ENCODE data around the gene KCNJ12. TPM values are rescaled to one million over a fixed set of nuclear protein-coding genes. Genes with fewer than 3 reads are reported as not detected.
"Not testable (repeated sequence)": the region's sequence is repeated elsewhere in the genome, so short reads cannot be mapped to it uniquely, and the experiment has no call there.

KCNJ12 gene
- polyA plus RNA-seq, 3 donors, result 5.3 to 8.0 (median 5.4) TPM

DNA sequence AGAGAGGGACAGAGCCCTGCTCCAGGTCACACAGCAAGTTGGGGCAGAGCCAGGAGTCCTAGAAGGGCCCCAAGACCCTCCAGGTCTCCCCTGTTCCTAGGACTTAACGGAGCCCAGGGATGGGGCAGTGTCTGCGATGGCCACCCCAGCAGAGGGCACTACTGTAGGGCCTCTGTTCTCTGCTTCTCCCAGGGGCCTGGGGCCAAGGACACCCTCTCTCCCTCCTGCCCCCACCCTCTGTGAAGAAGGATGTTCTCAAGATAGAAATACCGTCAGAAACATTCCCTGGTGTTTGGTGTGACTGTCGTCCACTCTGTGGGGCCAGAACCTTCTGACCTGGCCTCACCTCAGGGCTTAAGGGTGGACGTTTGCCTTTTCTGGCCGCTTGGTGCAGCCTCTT lies 28.4 kb downstream of the KCNJ12 start:
- DNase-seq (ENCODE audit: low read depth in 3 of 3, low spot score in 2 of 3), result not testable (repeated sequence)

DNA sequence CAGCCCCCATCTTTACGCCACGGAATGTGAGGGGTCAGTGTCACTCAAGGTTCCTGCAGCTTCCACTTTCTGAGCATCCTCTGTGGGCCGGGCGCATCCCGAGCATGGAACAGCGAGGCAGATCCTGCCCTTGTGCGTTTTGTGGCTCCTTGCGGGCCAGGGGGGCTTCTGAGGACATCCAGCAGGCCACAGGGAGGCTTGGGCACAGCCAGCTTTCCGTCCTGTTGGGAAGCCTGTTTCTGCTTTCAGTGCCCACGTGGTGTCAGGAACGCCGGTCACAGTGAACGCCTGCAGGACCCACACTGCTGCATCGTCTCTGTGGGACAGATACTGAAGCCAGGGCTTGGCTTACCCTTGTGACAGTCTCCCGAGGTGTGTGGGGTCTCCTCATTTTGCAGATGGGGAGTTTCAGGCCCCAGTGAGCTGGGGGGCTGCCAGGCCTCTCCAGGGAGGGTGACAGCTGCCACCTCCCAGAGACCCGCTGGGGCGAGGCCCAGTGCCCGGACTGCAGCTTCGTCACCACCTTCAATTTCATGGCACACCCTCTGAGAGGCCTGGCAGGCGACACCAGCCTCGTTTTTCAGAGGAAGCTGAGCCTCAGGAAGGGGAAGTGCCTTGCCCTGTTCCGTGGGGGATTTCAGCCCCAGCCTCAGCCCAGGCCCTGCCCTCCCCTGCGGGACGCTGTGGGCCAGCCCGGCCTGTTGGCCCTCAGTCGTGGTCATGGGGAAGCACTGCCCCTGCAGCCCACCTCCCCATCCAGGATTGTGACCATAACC lies 29.0 kb downstream of the KCNJ12 start:
- DNase-seq (ENCODE audit: low read depth in 3 of 3, low spot score in 2 of 3), result not testable (repeated sequence)

DNA sequence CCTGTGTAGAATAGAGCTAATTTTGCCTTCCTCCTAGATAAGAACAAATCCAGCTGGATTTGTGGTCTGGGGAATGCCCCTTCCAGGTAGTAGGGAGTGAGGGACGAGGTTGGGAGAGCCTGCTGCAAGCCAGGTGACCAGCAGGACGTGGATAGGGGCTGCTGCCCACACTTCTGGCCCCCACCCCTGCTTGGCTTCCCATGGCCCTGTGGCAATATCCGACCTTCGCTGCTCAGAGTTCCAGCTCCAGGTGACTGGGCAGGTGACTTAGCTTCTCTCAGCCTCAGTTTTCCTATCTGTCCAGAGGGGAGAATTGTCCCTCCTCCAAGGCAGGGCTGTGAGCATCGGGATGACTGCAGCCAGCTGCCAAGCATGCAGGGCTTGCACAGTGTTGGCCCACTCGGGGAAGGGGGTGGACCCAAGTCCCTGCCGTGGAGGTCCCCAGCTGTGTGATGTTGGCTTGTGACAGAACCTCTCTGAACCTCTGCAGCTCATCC lies 29.8 kb downstream of the KCNJ12 start:
- not testable (repeated sequence) for DNase-seq (ENCODE audit: low read depth in 3 of 3, low spot score in 2 of 3)

DNA sequence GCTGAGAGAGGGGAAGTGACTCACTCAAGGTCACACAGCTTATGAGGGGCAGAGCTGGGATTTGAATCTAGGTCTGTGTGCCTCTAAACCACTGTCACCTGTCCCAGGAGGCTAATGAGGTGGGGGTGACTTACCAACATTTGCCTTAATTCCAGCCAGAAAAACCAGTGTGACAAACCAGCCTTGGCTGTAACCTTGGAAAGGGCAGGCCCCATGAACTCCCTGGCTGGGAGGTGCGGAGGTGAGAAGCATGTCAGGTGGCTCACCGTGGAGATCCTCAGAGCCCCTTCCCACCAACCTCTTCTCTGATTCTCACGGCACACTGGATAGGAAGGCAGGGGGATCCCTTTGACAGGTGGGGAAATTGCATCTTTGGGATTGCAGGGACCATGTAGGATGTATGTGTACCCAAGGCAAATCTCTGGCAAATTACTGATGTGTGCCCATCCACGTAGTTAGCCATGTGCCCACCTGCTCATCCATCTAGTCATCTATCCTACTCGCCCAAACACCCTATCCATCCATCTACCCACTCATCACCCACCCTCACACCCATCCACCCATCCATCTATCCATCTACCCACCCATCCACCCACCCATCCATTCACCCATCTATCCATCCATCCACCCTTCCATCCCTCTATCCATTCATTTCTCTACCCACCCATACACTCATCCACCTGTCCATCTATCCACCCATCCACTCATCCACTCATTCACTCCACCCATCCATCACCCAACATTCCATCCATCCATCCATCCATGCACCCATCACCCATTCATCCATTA lies 30.7 kb downstream of the KCNJ12 start:
- DNase-seq (ENCODE audit: low read depth in 3 of 3, low spot score in 2 of 3), result not testable (repeated sequence)

DNA sequence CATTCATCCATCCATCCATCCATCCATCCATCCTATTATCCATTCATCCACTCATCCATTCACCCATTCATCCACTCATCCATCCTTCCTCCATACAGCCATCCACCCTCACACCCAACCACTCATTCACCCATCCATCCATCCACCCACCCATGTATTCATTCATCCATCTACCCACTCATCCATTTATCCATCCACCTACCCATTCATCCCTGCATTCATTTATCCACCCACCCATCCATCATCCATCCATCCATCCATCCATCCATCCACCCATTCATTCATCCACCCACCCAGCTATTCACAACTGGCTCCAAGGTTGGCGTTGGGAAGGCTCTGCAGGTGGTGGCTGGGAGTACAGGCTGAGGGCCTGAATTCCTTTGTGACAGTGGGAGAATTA lies 31.6 kb downstream of the KCNJ12 start:
- not testable (repeated sequence) for DNase-seq (ENCODE audit: low read depth in 3 of 3, low spot score in 2 of 3)

DNA sequence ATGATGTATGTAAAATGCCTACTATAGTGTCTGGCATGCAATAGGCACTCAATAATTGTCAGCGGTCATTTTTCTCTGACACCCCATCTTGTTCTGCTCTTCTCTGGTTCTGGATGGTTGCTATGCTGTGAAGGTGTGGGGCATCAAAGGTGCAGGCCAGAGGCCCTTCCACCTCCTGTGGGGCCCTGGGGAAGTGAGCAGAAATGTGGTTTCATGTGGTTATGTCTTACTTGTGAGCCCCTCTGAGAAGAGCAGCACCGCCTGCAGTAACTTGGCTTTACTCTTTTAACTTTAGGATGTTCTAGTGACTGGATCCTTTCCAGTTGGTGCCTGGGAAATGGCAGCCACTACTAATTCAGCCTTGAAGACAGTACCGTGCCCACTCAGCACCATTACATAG lies 32.1 kb downstream of the KCNJ12 start:
- not testable (repeated sequence) for DNase-seq (ENCODE audit: low read depth in 3 of 3, low spot score in 2 of 3)

DNA sequence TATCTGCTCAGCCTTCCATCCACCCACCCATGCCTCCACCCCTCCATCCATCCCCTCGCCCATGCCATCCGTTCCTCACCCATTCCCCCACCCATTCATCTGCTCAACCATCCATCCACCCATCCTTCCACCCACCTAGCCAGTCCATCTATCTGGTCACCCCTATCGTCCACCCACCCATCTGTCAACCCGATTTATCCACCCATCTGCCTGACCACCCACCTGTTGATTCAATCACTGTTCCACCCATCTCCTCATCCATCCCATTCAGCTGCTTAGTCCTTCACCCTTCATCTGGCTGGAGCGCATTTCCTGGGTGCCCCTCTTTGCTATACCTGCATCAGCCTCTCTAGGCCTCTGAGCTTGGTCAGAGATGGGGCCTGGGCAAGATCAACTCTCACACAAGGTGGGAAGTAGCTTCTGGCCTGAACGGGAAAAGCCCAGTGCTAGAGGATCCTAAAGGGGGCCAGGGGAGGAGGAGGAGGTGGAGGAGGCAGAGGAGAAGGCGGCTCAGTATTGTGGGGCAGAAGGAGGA lies 32.7 kb downstream of the KCNJ12 start:
- DNase-seq (ENCODE audit: low read depth in 3 of 3, low spot score in 2 of 3), result not testable (repeated sequence)

DNA sequence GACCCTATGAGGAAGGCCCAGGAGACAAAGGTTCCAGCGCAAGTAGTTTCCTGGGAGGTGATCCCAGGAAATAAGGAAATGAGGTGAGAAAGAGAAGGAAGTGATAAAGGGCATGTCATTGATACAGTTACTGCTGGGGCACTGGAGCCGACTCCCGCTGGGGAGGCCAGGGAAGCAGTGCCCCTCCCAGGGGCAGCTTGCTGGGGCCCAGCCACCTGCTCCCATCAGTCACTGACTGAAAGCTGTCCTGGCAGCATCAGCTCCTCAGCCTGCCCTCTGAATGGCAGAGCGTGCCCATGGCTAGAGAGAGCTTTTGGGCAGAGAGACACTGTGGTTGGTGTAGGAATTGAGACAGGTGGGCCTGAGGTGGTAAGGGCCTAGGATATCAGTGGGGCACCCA lies 33.2 kb downstream of the KCNJ12 start:
- DNase-seq (ENCODE audit: low read depth in 3 of 3, low spot score in 2 of 3), result not testable (repeated sequence)

DNA sequence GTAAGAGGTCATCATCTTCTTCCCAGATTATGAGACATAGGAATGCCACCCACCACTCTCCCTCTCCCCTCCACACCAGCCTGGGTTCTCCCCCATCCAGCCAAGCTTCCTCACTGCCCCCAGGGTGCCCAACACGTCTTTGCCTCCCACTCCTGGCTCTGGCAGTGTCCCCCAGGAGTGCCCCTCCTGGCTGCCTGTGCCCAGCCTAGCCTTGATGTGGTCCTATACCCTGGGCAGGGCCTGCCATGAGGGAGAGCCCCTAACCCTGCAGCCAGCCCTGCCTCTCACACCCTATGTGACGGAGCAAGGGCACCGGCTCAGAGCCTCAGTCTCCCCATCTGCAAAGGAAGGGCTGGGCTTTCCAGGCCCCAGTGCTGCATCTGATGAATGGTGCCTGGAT lies 33.8 kb downstream of the KCNJ12 start:
- DNase-seq (ENCODE audit: low read depth in 3 of 3, low spot score in 2 of 3), result not testable (repeated sequence)

DNA sequence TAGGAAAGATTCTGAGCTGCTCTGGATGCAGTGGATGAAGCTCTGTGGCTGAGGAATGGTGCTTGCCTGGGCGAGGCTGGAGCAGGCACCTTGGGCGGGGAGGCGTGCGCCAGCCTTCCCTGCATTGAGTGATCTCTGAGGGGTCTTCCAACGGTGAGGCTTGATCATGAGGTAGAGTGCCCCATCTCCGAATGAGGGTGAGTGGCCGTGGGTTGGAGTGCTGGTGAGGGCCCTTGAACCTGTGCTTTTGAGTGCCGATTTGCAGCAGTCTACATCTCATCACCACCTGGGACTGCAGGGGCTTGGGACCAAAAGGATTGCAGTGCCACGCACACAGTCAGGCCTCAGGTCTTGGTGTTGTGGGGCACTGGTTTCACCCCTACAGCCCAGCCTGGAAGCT lies 34.2 kb downstream of the KCNJ12 start:
- not testable (repeated sequence) for DNase-seq (ENCODE audit: low read depth in 3 of 3, low spot score in 2 of 3)

DNA sequence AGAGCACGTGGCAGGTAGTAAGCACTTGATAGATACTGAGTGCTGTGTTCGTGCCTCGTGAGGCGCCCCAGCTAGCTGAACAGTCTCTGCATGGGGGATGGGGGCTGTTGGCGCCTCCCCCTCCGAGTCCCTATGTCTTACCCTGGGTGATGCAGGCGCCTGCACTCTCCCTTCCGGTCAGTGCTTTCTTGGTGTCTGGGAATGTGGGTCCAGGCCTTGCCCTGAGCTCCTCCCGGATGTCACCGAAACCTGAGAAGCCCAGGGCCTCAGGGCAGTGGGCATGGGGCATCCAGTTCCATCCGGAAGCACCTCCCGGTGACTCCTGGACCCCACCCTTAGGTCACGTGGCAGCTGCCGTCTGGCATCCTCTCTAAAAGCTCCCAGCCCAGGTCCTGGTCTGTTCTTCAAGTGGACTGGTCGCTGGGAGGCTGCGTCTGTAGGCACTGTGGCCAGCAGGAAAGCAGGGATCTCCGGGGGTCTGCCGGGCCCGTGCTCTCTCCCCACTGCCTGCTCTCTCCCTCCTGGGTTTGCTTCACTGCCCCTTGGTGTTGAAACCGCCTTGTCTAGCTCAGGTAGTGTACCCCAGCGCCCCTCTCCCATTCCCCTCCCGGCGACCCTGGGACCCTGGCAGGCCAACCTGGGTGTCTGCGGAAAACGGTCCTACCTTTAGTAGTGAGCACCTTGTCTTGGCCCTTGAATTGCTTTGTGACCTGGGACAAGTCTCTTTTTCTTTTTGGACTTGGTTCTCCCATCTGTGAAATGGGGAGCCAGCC lies 34.9 kb downstream of the KCNJ12 start:
- DNase-seq (ENCODE audit: low read depth in 3 of 3, low spot score in 2 of 3), result not testable (repeated sequence)

DNA sequence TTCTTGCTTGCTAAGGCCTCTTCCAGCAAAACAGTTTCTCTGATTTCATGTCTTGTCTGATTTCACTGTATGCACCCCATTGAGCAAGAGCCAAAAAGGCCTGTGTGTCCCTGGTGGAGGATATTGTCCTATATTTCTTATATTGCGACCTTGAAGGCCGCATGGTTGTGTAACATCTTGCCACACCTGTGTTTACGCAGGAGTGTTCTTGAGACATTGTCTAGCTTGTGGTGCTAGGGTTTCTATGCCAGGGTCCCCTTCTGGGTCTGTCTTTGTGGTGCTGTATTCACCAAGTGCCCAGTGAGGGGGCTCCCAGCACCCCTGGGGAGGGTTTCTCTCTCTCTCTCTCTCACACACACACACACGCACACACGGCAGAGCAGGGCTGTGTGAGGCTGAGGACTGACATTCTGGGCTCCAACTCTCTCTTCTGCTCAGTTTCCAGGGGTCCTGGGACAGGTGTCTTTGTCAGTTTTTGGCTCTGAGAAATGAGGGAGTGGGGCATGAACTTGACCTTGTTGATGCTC lies 35.6 kb downstream of the KCNJ12 start:
- DNase-seq (ENCODE audit: low read depth in 3 of 3, low spot score in 2 of 3), result not testable (repeated sequence)

DNA sequence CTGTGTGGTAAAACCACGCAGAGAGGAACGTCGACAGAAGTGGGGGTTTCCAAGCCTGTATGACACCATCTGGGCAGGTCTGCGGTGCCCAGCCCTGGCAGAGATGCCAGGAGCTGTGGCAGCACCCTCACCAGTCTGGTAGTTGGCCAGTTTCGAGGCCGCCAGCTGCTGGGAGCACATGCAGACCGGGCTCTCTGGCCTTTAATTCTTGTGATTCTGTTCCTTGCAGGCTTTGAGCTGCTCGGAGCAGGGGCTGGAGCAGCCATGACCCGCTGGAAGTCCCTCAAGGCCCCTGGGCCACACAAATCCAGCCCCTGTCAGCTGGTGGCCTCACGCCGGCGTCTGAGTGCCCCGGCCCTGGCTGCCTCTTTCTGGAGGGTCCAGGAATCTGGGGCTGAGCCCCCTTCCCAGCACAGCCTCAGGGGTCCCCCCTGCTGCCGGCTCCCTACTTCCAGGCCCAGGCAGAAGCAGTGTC lies 36.1 kb downstream of the KCNJ12 start:
- DNase-seq (ENCODE audit: low read depth in 3 of 3, low spot score in 2 of 3), result not testable (repeated sequence)

DNA sequence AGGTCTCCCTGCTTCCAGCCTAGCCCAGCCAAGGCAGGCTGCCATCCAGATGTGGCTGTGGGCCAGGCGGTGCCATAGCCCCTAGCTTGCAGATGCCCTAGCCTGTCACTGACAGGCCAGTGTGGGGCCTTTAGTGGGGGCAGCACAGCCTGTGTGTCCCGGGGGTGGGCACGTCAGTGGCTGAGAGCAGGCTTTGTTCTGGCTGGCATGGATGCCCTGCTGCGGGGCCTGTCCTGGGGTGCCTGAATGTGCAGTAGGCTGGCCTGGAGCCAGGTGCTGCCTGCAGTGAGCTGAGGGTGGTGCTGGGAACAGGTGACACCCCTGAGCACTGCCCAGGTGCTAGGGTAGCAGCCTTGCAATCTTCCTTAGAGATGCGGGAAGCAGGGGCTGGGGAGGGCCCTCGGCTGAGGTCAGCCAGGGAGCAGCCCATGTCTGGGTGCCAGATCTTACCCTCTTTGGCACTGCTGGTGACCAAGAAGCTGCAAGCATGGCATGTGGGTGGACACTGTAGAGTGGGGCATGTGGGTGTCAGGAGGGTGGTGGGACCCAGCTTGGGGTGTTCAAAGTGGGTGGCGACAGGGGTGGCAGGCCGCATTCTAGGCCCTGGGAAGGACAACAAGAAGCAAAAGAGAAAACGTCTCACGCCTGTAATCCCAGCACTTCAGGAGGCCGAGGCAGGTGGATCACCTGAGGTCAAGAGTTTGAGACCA lies 37.6 kb downstream of the KCNJ12 start:
- not testable (repeated sequence) for DNase-seq (ENCODE audit: low read depth in 3 of 3, low spot score in 2 of 3)

DNA sequence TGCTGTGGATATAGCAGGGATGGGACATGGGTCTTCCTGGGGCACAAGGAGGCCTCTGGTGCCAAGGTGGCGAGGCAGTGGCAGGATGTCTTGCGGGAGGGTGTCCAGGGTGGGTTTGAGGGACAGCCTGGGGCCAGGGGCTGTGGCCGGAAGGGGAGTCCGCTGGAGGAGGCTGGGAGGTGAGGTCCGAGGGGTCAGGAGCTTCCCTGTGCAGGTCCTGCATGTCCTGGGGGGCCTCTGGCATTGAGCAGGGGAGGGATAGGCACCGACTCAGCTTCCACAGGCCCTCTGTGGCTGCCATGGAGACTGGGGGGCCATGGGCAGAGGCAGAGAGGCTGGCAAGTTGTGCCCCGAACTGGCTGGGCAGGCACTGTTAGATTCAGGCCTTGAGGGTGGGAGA lies 38.5 kb downstream of the KCNJ12 start:
- DNase-seq (ENCODE audit: low read depth in 3 of 3, low spot score in 2 of 3), result not testable (repeated sequence)

DNA sequence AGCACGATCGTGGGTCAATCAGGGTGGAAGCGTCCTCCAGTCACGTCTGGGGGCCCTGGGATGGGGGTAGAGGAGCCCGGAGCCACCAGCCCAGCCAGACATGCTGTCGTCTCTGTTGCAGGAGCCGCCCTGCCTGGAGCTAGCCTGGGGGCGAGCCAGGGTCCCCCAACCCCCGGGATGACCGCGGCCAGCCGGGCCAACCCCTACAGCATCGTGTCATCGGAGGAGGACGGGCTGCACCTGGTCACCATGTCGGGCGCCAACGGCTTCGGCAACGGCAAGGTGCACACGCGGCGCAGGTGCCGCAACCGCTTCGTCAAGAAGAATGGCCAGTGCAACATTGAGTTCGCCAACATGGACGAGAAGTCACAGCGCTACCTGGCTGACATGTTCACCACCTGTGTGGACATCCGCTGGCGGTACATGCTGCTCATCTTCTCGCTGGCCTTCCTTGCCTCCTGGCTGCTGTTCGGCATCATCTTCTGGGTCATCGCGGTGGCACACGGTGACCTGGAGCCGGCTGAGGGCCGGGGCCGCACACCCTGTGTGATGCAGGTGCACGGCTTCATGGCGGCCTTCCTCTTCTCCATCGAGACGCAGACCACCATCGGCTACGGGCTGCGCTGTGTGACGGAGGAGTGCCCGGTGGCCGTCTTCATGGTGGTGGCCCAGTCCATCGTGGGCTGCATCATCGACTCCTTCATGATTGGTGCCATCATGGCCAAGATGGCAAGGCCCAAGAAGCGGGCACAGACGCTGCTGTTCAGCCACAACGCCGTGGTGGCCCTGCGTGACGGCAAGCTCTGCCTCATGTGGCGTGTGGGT lies 39.2 kb downstream of the KCNJ12 start:
- DNase-seq (ENCODE audit: low read depth in 3 of 3, low spot score in 2 of 3), result not testable (repeated sequence)

DNA sequence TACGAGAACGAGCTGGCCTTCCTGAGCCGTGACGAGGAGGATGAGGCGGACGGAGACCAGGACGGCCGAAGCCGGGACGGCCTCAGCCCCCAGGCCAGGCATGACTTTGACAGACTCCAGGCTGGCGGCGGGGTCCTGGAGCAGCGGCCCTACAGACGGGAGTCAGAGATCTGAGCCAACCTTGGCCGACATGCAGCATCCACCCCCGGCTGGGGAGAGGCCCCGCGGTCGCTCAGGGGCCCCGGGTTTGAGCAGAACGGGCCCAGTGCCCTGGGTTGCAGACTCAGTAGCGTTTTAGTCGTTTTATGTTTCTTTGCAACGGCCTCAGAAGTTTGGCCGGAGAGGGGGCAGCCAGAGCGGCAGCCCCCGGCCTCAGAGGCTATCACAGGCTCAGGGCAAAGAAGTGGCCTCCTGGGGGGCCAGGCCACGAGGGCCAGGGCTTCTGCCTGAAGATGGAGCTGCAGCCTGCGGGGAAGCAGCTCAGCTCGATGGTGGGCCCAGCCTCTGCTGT lies 40.4 kb downstream of the KCNJ12 start:
- DNase-seq (ENCODE audit: low read depth in 3 of 3, low spot score in 2 of 3), result not testable (repeated sequence)

DNA sequence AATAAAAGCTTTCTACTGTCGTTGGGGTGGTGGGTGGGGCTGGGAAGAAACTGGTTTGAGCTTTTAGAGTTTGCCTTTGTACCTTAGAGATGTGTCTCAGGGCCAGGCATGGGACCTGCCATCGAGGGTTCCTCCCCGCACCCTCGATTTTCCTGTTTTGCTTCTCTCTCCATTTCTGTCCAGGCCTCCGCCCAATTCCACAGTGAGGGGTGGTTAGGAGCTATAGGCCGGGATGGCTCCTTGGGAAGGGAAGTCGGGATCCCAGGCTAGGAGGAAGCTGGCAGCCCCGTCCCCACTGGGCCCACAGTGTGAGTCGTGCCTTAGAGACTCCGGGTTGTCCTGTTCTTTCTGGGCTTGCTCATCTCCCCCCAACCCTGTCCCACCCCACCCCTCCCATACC lies 41.2 kb downstream of the KCNJ12 start:
- DNase-seq (ENCODE audit: low read depth in 3 of 3, low spot score in 2 of 3), result not testable (repeated sequence)
